Measurements from ENCODE around the gene TSHZ1. TPM values are rescaled to one million over a fixed set of nuclear protein-coding genes. Genes with fewer than 3 reads are reported as not detected.
"Not testable (repeated sequence)": the region's sequence is repeated elsewhere in the genome, so short reads cannot be mapped to it uniquely, and the experiment has no call there.

The TSHZ1 gene
- total RNA-seq, 2 donors from 2014 or later: 8.3 to 11.2 TPM

DNA sequence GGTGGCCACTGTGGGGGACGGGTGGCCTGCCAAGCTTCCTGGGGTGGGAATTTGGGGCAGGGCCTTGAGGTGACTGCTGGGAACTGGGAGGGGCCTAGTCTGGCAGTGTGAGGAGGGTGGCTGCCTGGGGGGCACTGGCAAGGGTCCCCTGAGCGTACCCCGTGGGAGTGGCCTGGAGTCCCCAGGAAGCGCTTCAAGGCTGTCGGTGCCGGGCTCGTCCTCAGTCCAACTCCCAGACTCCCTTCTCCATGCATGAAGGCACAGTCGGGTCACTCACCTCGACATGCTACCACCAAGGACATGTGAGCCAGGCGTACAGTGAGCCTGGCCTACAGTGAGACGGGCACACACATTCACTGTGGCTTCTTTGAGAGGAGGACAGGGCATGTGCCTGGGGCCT lies 111.6 kb downstream of the TSHZ1 start:
- ATAC-seq: no peak

DNA sequence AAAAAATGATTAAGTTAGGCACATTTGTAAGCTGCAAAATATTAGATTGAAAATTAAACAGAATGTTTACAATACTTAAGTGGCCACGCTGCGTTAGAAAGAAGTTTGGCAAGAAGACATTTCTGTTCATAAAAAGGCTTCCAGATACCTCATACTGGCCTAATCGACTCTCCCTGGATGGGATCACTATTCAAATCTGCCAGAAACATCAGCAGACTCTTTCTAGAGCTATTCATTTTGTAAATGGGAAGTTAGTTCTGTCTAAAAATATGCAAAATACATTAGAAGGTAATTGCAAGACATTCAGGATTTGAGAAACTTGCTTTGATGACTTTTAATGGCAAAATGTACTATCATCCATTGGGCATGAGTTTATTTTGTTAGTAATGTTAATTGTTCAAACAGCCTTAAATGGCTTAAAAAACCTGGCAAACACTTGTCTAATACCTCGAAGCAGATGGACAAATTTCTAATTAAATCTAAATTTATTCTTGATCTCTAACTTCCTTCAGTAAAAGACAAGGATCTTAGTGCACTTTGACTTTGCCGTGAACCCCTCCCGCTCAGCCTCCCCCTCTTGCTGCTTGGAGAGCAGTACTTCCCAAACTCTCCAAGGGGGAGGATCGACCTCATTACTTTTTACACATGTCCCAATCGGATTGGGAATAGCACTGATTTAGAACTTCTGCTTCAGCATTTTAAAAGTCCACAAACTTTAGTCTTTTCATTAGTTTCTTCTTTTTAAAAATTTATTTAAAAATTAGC lies 113.4 kb downstream of the TSHZ1 start:
- H3K4me1 ChIP-seq: no peaks in the 10 kb centered on the region
- intact Hi-C loops (cut with DNase I): no loop called here
- H3K27ac ChIP-seq: no peak overlapping the region
- 56 to 58% methylated on average over 8 of the region's 8 CpGs for WGBS, 2 donors
- H3K9me3 ChIP-seq: no peaks in the 10 kb centered on the region
- no peaks in the 10 kb centered on the region for H3K36me3 ChIP-seq (replicated peaks in 1 of 2; ENCODE audit: insufficient read depth in 1 of 2, low read depth in 2 of 2)
- ATAC-seq: no peak
- TF ChIP-seq, protein P1, sequence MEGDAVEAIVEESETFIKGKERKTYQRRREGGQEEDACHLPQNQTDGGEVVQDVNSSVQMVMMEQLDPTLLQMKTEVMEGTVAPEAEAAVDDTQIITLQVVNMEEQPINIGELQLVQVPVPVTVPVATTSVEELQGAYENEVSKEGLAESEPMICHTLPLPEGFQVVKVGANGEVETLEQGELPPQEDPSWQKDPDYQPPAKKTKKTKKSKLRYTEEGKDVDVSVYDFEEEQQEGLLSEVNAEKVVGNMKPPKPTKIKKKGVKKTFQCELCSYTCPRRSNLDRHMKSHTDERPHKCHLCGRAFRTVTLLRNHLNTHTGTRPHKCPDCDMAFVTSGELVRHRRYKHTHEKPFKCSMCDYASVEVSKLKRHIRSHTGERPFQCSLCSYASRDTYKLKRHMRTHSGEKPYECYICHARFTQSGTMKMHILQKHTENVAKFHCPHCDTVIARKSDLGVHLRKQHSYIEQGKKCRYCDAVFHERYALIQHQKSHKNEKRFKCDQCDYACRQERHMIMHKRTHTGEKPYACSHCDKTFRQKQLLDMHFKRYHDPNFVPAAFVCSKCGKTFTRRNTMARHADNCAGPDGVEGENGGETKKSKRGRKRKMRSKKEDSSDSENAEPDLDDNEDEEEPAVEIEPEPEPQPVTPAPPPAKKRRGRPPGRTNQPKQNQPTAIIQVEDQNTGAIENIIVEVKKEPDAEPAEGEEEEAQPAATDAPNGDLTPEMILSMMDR (IDR thresholded peaks at IDR 0.05): no peak
- TF ChIP-seq POLR2A (IDR thresholded peaks at IDR 0.05): no peak
- DNase-seq: no peak
- no peak overlapping the region for H3K4me3 ChIP-seq
- H3K27me3 ChIP-seq: no peaks in the 10 kb centered on the region

More for the DNA sequence above, 111.6 kb downstream of the TSHZ1 start:
- Histone ChIP-seq H3K27me3 (no peaks in the 10 kb centered on the region), H3K36me3 (replicated peaks in 1 of 2; ENCODE audit: insufficient read depth in 1 of 2, low read depth in 2 of 2) (no peaks in the 10 kb centered on the region), H3K4me3 (no peak overlapping the region), H3K27ac (no peak overlapping the region), H3K9me3 (no peaks in the 10 kb centered on the region), H3K4me1 (no peaks in the 10 kb centered on the region)
- TF ChIP-seq, protein P1 (IDR thresholded peaks at IDR 0.05): no peak
- no peak for TF ChIP-seq POLR2A (IDR thresholded peaks at IDR 0.05)
- 86 to 94% methylated on average over 10 of the region's 11 CpGs for WGBS, 2 donors
- intact Hi-C loops (cut with DNase I): no loop called here
- no peak for DNase-seq

DNA sequence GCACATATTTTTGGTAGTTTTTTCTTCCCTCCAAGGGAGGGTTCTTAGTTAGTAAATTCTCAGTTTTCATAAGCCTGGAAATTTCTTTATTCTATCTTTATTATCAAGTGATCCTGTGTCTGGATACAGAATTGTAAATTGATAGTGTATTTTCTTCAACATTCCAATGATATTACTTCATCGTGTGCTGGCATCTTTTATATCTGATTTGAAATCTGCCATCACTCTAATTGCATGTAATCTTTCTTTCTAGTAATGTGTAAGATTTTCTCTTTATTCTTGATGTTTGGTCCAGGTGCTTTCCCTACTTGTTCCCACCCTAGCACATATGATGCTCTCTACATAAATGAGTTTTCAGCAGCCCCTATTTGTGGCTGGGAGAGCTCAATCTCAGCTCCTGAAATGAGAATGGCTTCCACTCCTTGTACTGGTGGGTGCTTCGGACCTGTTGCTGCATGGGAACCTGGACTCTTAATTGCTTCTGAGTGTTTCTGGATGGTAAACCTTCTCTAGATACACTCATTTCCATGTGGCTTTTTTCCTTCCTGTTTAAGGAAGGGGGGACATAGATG lies 114.2 kb downstream of the TSHZ1 start:
- intact Hi-C loops (cut with DNase I): no loop called here
- H3K4me3 ChIP-seq: no peak overlapping the region
- no peak overlapping the region for H3K27ac ChIP-seq
- WGBS, 2 donors: 56 to 76% methylated on average over 2 of the region's 2 CpGs
- DNase-seq (no peak), ATAC-seq (no peak)
- no peaks in the 10 kb centered on the region for H3K36me3 ChIP-seq (replicated peaks in 1 of 2; ENCODE audit: insufficient read depth in 1 of 2, low read depth in 2 of 2)
- H3K4me1 ChIP-seq: no peaks in the 10 kb centered on the region
- H3K27me3 ChIP-seq: no peaks in the 10 kb centered on the region
- no peaks in the 10 kb centered on the region for H3K9me3 ChIP-seq
- TF ChIP-seq, protein P1 (IDR thresholded peaks at IDR 0.05): no peak
- no peak for TF ChIP-seq POLR2A (IDR thresholded peaks at IDR 0.05)

DNA sequence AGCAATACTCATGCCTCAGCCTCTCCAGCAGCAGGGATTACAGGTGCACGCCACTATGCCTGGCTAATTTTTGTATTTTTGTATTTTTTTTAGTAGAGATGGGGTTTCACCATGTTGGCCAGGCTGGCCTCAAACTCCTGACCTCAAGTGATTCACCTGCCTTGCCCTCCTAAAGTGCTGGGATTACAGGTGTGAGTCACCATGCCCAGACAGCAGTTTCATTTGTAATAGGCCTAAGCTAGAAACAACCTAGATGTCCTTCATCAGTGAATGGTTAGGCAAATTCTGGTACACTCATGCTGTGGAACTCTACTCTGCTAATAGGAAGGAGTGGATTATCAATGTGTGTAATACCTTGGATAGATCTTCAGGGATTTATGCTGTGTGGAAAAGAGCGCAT lies 119.2 kb downstream of the TSHZ1 start:
- H3K36me3 ChIP-seq (replicated peaks in 1 of 2; ENCODE audit: insufficient read depth in 1 of 2, low read depth in 2 of 2); intact Hi-C loops (cut with DNase I); DNase-seq; H3K27ac ChIP-seq; H3K9me3 ChIP-seq; ATAC-seq; H3K27me3 ChIP-seq; H3K4me1 ChIP-seq; H3K4me3 ChIP-seq: not testable (repeated sequence)
- 87 to 98% methylated on average over 2 of the region's 2 CpGs for WGBS, 2 donors

DNA sequence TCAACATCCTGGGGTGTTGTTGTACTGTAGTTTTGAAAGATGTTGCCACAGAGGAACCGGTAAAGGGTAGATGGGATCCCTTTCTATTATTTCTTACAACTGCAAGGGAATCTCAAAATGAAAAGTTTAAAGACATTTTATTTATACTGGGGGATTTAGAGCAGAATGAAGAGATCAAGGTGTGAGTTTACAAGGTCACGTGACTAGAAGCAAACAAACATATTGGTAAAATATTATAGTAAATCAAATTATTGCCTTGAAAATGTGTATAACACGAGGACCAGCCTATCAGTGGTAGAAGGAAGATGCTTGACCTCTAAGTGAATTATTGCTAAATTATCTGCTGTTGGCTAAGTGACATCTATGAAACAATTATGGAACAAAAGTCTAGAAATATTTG lies 119.7 kb downstream of the TSHZ1 start:
- no peaks in the 10 kb centered on the region for H3K36me3 ChIP-seq (replicated peaks in 1 of 2; ENCODE audit: insufficient read depth in 1 of 2, low read depth in 2 of 2)
- no peak overlapping the region for H3K4me3 ChIP-seq
- 74 to 79% methylated on average over 3 of the region's 3 CpGs for WGBS, 2 donors
- intact Hi-C loops (cut with DNase I): no loop called here
- no peak for ATAC-seq
- H3K27me3 ChIP-seq: no peaks in the 10 kb centered on the region
- no peak for DNase-seq
- H3K9me3 ChIP-seq: no peaks in the 10 kb centered on the region
- H3K27ac ChIP-seq: no peak overlapping the region
- TF ChIP-seq POLR2A (IDR thresholded peaks at IDR 0.05): no peak
- TF ChIP-seq, protein P1 (IDR thresholded peaks at IDR 0.05): no peak
- no peaks in the 10 kb centered on the region for H3K4me1 ChIP-seq

Data from body of pancreas (tissue), 4 donors.